Measurements from ENCODE around the gene ADGRB3.

Gene ADGRB3

DNA sequence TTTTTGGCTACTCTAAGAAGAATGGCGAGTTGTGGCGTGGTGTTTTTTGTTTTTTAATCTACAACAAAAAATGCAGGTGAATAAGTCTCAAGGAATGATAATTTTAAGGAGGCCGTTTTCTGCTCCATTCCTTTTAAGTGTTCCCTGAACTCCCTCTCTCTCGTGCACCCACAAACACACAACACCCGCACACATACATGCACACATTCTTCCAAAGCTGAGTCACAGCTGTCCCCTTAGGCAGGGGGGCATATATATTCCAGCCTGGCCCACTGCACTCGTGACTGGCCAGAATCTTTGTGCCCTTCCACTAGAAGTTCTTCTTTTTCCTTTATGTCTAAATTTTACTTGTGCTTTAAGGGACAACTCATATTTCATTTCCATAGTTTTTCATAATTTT lies 756.0 kb downstream of the ADGRB3 start:
- no peak overlapping the region for H3K4me3 ChIP-seq (ENCODE audit: low read length)
- no peak for DNase-seq (ENCODE audit: low read depth)
- TF ChIP-seq, protein P1, sequence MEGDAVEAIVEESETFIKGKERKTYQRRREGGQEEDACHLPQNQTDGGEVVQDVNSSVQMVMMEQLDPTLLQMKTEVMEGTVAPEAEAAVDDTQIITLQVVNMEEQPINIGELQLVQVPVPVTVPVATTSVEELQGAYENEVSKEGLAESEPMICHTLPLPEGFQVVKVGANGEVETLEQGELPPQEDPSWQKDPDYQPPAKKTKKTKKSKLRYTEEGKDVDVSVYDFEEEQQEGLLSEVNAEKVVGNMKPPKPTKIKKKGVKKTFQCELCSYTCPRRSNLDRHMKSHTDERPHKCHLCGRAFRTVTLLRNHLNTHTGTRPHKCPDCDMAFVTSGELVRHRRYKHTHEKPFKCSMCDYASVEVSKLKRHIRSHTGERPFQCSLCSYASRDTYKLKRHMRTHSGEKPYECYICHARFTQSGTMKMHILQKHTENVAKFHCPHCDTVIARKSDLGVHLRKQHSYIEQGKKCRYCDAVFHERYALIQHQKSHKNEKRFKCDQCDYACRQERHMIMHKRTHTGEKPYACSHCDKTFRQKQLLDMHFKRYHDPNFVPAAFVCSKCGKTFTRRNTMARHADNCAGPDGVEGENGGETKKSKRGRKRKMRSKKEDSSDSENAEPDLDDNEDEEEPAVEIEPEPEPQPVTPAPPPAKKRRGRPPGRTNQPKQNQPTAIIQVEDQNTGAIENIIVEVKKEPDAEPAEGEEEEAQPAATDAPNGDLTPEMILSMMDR (conservative IDR thresholded peaks at IDR 0.05; ENCODE audit: low read depth, low read length), result no peak

DNA sequence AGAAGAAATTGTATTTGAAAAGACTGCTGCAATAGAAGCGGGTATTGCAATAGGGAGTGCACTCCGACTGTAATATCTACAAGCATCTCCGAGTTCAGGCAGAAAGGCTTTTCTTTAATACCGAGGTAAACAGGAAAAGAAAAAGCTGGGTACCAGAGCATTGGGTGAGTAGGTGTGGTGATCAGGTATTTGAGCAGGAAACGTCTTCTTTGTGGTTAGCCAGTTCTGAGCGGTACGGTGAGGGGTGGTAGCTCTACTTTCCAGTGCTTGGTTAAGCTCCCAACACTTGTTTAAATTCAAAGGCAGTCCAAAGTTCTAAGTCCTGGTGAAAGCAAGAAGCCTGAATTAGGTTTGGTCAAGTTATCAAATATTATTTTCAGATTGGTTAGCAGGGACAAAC lies 757.7 kb downstream of the ADGRB3 start:
- TF ChIP-seq, protein P1 (conservative IDR thresholded peaks at IDR 0.05; ENCODE audit: low read depth, low read length), result no peak
- DNase-seq (ENCODE audit: low read depth), result no peak
- no peak overlapping the region for H3K4me3 ChIP-seq (ENCODE audit: low read length)

DNA sequence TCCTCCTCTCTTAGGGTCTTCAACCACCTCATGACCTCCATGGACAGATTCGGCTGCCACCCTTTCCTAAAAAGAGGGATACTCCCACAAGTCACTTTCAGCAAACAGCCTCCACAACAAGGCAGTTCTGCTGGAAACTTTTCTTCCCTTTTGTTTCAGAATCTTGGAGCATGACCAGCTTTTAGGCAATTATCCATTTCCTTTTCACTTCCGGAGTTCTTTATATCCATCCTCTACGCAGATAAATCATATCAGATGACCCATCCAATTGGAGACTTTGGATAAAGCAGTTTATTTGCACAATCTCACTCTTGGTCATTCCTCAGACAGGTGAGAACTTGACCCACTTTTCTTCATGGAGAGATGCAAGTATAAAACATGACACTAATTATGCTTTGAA lies 763.2 kb downstream of the ADGRB3 start:
- H3K4me3 ChIP-seq (ENCODE audit: low read length), result no peak overlapping the region
- TF ChIP-seq, protein P1 (conservative IDR thresholded peaks at IDR 0.05; ENCODE audit: low read depth, low read length), result no peak
- DNase-seq (ENCODE audit: low read depth), result no peak

DNA sequence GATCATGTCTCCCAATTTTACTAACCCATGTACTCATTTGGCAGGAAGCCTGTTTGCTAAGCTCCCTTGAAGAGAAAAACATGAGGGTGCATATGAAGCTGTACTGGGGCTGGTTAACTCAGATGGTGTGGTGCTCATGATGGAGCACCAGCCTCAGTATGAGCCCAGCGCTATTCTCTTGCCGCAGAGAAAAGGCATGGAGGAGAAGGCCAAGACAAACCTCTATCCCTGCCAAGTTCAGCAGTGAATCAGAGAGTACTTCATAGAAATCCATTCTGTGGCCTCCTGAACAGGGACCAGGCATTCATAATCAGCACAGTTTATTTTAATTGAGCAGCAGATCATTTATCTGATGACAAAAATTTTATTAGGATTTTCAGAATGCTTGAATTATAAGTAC lies 763.6 kb downstream of the ADGRB3 start:
- DNase-seq (ENCODE audit: low read depth), result no peak
- H3K4me3 ChIP-seq (ENCODE audit: low read length), result no peak overlapping the region
- TF ChIP-seq, protein P1 (conservative IDR thresholded peaks at IDR 0.05; ENCODE audit: low read depth, low read length), result no peak

DNA sequence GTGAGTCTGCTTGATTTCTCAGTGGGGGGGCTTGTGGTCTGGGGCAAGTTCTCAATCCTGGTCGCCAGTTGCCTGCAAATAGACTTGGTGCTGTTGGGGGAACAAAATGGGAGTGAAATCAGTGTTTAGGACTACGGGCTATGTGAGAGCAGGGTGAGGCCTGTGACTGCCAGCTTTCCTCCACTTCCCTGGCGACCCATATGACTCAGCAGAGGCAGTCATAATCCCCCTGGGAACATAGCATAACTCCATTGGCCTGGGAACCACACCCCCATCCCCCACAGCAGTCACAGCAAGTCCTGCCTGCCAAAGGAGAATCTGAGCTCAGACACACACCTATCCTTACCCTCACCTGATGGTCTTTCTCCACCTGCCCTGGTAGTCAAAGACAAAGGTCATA lies 773.8 kb downstream of the ADGRB3 start:
- H3K4me3 ChIP-seq (ENCODE audit: low read length), result no peak overlapping the region
- TF ChIP-seq, protein P1 (conservative IDR thresholded peaks at IDR 0.05; ENCODE audit: low read depth, low read length), result no peak
- DNase-seq (ENCODE audit: low read depth), result peak; percentile 78

DNA sequence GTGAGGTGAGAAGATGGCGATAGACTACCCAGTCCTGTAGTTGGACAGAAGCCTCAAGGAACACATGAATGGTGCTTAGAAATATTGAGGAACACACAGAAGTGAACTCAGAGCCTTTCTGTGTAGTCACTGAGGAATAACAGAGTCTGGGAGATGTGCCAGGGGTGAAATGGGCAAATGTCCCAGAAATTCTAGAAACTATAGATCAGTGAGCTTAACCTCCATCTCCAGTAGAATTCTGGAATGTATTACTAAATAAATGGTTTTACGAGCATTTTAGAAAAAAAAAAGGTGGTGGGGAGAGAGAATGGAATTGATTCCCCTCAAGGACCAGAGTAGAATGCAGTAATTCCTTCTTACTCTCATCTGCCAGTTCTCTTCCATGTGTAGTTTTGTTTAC lies 781.7 kb downstream of the ADGRB3 start:
- peak; percentile 82 for DNase-seq (ENCODE audit: low read depth)
- H3K4me3 ChIP-seq (ENCODE audit: low read length), result no peak overlapping the region

DNA sequence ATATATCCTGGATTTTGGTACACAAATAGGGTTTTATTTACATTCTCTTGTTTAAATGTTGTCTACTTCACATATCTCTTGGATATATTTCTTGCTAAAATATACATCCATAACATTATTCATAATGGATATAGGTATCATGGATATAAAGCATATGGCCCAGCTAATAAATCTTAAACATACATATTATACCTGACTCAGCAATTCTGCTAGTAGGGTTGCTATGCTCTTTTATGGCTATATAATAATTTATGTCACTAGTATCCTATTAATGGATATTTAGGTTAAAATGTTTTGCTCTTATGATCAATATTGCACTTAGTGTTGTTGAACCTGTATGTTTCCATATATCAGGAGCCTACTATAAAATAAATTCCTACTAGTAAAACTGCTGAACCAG lies 786.2 kb downstream of the ADGRB3 start:
- DNase-seq (ENCODE audit: low read depth), result no peak
- no peak overlapping the region for H3K4me3 ChIP-seq (ENCODE audit: low read length)
- TF ChIP-seq, protein P1 (conservative IDR thresholded peaks at IDR 0.05; ENCODE audit: low read depth, low read length), result no peak

More for the DNA sequence above, 781.7 kb downstream of the ADGRB3 start:
- TF ChIP-seq, protein P1 (conservative IDR thresholded peaks at IDR 0.05; ENCODE audit: low read depth, low read length), result no peak
